GM12891 (cell line): ENCODE measurements around the gene MGMT. TPM values are rescaled to one million over a fixed set of nuclear protein-coding genes. Genes with fewer than 3 reads are reported as not detected.
"Not testable (repeated sequence)": the region's sequence is repeated elsewhere in the genome, so short reads cannot be mapped to it uniquely, and the experiment has no call there.

ENCODE experiments used
- DNase-seq: peaks from one replicate; pipeline ENCODE4 v3.0.0; 2011; ENCODE audit warnings: low spot score; ENCODE audit not compliant: insufficient read length
- FAIRE-seq: peaks from 2 replicates; lab custom pipeline; 2011; peaks lifted over from hg19 to GRCh38; lab: Jason Lieb, UNC
- PAX5 ChIP-seq: IDR thresholded peaks from 2 replicates; pipeline ENCODE4 v1.6.1; 2011; ENCODE audit warnings: low read length, moderate library complexity, mild to moderate bottlenecking; ENCODE audit not compliant: insufficient read depth, severe bottlenecking
- POLR2A ChIP-seq: IDR thresholded peaks from 2 replicates; pipeline ENCODE4 v1.6.1; 2011; ENCODE audit warnings: low read depth, low read length, control low read depth
- POLR2AphosphoS5 ChIP-seq: IDR thresholded peaks from 2 replicates; pipeline ENCODE4 v1.6.1; 2011; ENCODE audit warnings: low read depth, low read length, control low read depth
- POU2F2 ChIP-seq: IDR thresholded peaks from 2 replicates; pipeline ENCODE4 v1.6.1; 2011; ENCODE audit warnings: low read depth, mild to moderate bottlenecking, control low read depth, low read length, moderate library complexity
- SPI1 ChIP-seq: IDR thresholded peaks from 2 replicates; pipeline ENCODE4 v1.6.1; 2011; ENCODE audit warnings: low read depth, low read length, control low read depth
- TAF1 ChIP-seq: IDR thresholded peaks from 2 replicates; pipeline ENCODE4 v1.6.1; 2011; ENCODE audit warnings: low read depth, low read length, control low read depth
- polyA plus RNA-seq: library from polyadenylated mRNA; unstranded; fragments of >200 nt; gene quantifications from one replicate; pipeline ENCODE4 v1.2.1, GENCODE V29; 2012; ENCODE audit warnings: low read depth, missing spikeins, inconsistent platforms; ENCODE audit not compliant: missing spikeins

The MGMT gene
- 15.1 TPM for polyA plus RNA-seq

- DNase-seq = peak; percentile 95
- FAIRE-seq = peak; percentile 97
- TF ChIP-seq POU2F2 (peak; percentile 35; the same call in 1 of the 2 replicates), POLR2AphosphoS5 (peak; percentile 64; the same call in 1 of the 2 replicates), POLR2A (peak; percentile 79), PAX5 (no peak), TAF1 (0 out of 2 replicates have a peak, but pooled peaks have one; percentile 58), SPI1 (no peak)
These were observed at the start of gene MGMT for GRCh38 chr10:129466703-129467358. TSS of gene MGMT (plus strand) at chr10:129467241.

- TF ChIP-seq POLR2A (no peak), POLR2AphosphoS5 (no peak), POU2F2 (no peak), SPI1 (no peak), TAF1 (no peak), PAX5 (no peak)
- FAIRE-seq (no peak), DNase-seq (no peak)
These were observed 49.2 kb upstream of the MGMT start for GRCh38 chr10:129417870-129418269.

- TF ChIP-seq POLR2AphosphoS5 (no peak), TAF1 (no peak), PAX5 (no peak), POLR2A (no peak), POU2F2 (no peak), SPI1 (no peak)
- FAIRE-seq (no peak), DNase-seq (no peak)
These were observed 48.4 kb upstream of the MGMT start for GRCh38 chr10:129418496-129419225.

DNA sequence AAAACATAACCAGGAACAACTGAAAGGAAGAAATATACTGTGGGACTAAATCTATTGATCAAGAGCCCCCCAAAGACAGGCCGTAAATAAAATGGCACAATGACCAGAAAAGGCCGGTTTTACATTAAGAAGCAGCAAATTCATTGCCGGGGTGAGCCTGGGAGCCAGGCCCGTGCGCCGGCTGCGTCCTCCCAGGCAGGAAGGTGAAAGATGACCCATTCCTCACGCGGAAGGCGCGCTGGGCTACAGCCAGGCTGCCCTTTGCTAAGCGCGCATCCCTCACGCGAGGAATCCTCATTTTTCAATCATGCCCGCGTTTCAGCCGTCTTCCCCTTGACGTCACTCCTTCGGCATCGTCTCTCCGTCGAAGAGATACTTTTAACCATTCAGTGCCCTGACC is 47.6 kb upstream of the MGMT start:
- FAIRE-seq (no peak), DNase-seq (no peak)
- TF ChIP-seq POU2F2 = no peak
- no peak for TF ChIP-seq TAF1
- no peak for TF ChIP-seq POLR2AphosphoS5
- no peak for TF ChIP-seq SPI1
- TF ChIP-seq PAX5 = no peak
- no peak for TF ChIP-seq POLR2A

DNA sequence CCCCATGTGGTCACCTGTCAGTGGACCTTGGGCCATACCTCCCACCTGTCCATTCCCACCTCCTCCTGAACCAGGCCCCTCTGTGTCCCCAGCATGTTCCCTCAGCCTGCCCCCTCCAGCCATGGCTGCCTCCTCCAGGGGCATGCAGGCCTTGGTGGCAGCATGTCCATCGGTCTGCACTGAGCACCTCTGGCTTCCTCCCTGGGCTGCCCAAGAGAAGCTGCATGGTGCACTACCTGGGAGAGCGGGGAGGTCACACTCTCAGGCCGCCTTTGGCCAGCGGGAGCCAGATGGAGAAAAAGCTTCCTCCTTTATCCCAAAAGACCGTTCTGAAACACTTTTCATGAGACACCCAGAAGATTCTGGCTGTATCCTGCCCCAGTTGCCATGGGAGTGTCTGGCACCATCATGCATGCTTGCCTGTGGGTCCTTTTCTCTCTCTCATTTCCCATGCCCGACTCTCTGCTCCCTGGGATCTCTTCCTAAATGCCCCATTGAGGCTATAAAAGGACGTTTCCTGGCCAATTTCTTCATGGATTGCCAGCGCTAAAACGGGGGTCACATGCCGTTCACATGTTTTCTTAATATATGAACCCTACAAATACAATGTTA is 45.5 kb upstream of the MGMT start:
- FAIRE-seq (no peak), DNase-seq (no peak)
- no peak for TF ChIP-seq TAF1
- no peak for TF ChIP-seq POLR2AphosphoS5
- no peak for TF ChIP-seq SPI1

DNA sequence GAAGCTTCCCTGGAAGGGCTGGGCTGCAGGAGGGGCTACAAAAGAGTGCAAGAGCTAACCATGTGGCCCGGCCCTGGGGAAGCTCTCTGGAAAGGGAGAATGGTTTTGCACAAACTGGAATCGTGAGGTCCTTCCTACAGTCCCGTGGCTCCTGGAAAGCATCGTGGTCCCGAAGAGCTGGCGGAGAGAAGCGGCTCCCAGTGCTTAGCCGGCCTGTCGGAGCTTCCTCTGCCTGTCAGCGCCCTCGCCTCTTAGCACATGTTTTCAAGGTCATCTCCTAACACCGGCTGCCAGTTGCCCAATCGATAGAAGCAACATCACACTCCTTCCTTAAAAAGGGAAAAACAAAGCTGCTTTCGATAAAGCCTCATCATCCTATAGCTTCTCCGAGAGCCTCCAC is 42.1 kb upstream of the MGMT start:
- no peak for FAIRE-seq
- TF ChIP-seq POLR2AphosphoS5 (no peak), POU2F2 (no peak), POLR2A (no peak)
- no peak for DNase-seq

DNA sequence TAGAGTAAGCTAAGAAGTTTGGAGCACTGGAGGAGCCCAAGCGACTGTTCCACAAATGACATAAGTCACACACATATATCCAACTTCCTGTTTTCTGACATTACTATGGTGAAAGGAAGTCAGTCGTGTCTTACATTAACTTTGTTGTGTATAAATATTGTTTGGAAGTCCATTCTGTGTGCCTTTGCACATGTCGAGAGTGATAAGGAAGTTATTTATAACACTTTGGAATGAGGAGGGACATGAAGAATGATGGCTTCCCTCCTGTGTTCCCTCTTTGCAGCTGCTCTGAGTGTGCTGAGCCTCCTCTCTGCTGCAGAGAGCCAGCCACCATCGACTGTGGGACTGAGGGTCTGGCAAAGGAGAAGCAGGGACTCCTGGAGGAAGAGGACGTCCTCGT is 40.4 kb upstream of the MGMT start:
- DNase-seq = no peak
- FAIRE-seq = no peak
- TF ChIP-seq SPI1 (no peak), POLR2A (no peak), POLR2AphosphoS5 (no peak), TAF1 (no peak), PAX5 (no peak), POU2F2 (no peak)

DNA sequence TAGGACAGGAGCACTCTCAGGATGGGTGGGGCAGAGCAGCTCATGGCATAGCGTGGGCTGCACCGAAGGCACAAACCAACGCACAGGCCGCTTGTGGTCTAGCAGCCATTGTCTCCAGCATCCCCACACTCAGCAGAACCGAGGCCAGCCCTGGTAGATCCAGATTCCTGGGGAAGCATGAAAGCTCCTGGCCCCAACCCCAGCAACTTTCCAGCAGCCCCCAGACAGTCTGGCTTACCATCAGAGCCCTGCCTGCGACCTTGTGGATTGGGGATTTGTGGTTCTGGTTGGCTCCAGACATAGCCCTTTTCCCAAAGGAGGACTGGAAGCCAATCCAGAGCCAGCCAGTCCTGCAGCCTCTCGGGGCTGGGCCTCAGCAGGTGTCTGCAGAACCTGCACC is 33.8 kb upstream of the MGMT start:
- DNase-seq = no peak
- no peak for TF ChIP-seq POLR2A
- no peak for TF ChIP-seq PAX5
- no peak for TF ChIP-seq SPI1
- TF ChIP-seq POLR2AphosphoS5 = no peak
- no peak for TF ChIP-seq POU2F2
- TF ChIP-seq TAF1 = no peak
- no peak for FAIRE-seq

DNA sequence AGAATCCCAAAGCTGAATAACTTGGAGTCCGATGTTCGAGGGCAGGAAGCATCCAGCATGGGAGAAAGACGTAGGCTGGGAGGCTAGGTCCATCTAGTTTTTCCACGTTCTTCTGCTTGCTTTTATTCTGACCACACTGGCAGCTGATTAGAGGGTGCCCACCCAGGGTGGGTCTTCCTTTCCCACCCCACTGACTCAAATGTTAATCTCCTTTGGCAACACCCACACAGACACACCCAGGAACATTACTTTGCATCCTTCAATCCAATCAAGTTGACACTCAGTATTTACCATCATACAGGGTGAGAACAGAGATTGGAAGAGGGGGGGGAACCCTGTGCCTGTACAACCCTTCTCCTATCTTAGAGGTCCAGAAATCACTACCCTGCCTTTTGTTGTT is 31.3 kb upstream of the MGMT start:
- not testable (repeated sequence) for DNase-seq, FAIRE-seq
